Skeletal muscle cell (primary cell): ENCODE data around the gene ITGB1BP2.
"Not testable (repeated sequence)": the region's sequence is repeated elsewhere in the genome, so short reads cannot be mapped to it uniquely, and the experiment has no call there.

ENCODE experiments used
- DNase-seq: peaks from one replicate; pipeline ENCODE4 v3.0.0-alpha.2; 2010; ENCODE audit warnings: low read depth
- H3K4me3 ChIP-seq: 2 replicates; pipeline ENCODE4 v1.5.1; 2011; ENCODE audit warnings: low read depth, mild to moderate bottlenecking, control low read depth, low read length, moderate library complexity

The ITGB1BP2 gene

DNA sequence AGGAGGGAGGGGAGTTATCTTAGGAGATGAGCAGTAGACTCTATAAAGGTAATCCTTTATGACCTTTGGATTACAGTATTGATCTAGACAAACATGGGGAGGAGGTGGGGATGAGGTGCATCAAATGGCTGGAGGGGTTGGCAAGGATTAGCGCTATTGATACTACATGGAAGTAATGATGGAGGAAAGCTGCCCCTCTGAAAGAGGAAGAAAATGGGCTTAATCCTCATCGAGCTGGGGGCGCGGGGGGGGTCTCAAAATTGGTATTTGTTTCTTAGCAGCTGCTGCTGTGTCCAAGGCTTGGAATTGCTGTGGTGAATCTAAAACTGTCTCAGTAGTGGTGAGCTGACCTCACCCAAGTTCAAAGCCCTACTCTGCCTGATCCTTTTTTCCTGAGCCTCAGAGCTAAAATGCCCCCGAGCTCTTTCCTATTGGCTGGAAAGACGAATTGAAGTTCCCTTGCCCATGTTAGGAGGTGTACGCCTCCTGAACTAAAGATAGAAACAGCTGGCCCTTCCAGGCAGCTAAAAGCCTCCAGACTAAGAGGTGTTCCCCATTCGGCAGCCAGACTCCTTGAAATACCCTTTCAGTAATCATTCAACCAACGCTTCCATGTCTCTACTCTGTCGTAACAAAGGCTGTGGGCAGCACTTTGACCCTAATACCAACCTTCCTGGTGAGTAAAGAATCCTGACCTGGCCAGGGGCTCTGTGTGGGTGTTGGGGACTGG is at the start of gene ITGB1BP2:
Gene ITGB1BP2, plus strand, starts transcription at position 556 of the 730 bp plus-strand sequence. Its CDS starts 57 bp downstream, at position 613.
- H3K4me3 ChIP-seq, result no peak within 1 kb of the TSS
- no peak for DNase-seq

DNA sequence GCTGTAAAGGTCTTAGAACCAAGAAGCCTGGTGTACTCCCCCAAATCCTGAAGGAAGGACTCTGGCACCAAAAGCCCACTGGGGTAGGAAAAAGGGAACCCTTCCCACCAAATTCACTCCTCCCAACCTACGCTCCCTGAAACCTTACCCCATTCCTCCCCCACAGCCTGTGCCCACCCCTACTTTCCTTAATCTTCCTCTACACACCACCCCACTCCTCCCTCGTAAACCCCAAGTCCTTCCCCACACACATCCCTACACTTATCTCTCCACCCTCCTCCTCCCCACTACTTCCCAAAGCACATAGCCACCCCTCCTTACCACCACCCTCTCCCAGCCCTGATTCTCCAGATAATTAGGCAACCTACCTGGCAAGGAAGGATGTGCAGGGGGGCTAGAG is 49.3 kb upstream of the ITGB1BP2 start:
- peak overlapping the region; percentile 77 for H3K4me3 ChIP-seq
- DNase-seq, result no peak

DNA sequence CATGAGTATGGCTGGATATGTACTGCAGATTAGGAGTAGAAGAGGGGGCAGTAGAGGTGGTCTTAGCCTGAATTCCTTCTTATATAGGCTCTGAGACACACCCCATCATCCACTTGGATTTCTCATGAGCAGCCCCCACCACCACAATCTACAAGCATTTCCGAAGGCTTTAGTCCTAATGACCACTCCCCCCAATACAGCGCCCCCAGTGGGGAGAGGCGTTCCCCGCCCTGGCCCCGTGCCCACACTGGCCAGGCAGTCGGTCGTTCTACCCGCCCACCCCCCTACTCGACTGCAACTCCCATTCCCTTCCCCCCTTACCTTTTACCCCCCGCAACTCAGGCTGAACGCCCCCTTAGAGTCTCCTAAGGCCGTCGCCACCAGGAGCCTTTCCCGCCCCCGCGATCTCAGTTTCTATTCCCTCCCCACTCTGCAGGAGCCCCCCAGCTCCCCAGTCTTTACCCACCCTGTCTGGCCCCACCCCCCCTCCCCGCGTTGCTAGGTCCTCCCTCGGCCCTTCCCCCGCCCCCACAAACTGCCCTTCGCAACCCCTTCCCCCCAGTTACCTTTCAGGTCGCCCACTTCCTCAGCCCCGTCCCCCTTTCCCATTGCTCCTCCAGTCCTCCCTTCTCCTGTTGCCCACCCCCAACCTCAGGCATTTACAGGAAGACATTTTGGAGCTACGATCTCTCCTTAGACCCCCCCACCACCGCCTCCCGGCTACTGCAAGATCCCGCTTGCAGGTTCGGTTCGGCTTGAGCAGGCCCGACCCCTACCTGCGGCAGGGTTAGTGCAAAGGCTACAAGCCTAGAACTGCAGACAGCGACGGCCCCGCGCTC is 48.1 kb upstream of the ITGB1BP2 start:
- no peak for DNase-seq
- H3K4me3 ChIP-seq, result peak overlapping the region; percentile 77

DNA sequence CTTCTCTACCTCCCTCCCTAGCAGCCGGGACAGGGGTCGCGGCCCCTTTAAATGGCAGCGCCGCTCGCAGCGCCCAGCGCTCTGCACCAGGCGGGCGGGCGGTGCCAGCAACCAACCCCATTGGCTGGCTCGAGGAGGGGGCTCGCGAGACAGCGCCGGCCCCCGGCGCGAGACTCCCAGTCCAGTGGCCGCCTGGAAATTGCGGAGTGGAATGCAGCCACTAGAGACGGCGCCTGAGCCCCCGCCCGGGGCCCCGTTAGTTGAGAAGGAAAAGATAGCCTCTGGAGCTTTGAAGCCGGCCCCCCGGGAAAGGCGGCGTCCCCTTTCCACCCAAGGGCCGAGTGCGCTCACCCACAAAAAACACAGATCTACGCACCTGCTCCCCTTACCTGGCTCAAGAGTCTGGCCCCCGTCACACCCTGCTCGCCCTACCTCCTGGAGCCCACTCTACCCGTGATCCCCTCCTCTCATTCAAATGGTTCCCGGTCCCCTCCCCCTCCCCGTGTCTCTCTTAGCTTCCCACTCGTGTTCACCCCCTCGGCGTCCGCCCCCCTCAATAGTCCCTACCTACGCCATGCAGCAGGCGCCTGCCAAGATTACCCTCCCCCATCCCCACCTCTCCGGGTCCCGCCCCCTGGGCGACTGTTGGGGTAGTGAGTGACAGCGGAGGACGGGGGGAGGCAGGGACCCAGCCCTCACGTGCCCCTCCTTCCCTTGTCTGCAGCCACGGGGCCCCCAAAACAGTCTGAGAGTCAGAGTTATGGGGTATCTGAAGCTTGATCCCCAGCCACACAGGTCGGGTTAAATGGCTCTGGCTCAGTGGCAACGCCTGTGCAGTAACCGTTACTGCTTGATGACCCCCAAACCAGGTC is 47.2 kb upstream of the ITGB1BP2 start, which contains the start of gene ZMYM3:
Gene ZMYM3, minus strand, starts transcription at position 49 of the 872 bp plus-strand sequence. CDS start 885 bp downstream, outside the sequence.
- DNase-seq, result peak; percentile 43
- peak within 1 kb of the TSS; percentile 77 for H3K4me3 ChIP-seq

DNA sequence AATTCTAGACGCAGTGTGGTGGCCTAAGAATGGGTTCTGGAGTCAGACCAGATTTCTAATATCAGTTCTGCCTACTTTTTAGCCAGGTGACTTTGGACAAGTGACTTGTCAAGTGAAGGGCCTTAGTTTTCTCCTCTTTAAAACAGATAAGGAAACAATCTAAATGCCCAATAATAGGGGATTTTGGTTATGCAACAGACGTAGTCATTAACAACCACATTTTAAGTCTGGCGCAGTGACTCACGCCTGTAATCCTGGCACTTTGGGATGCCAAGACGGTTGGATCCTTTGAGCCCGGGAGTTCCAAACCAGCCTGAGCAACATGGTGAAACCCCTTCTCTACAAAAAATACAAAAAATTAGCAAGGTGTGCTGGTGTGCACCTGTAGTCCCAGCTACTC is 45.5 kb upstream of the ITGB1BP2 start:
- DNase-seq, result no peak
- no peak overlapping the region for H3K4me3 ChIP-seq

DNA sequence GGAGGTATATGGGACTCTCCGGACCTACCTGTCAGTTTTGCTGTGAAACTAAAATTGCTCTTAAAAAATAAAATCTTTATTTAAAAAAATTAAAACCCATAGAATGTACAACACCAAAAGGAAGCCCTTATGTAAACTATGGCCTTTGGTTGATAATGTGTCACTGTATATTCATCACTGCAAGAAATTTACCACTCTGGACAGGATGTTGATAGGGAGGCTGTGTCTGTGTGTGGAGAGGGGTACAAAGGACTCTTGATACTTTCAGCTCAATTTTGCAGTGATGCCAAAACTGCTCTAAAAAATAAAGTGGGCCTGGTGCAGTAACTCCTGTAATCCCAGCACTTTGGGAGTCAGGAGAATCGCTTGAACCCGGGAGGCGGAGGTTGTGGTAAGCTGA is 44.7 kb upstream of the ITGB1BP2 start:
- no peak overlapping the region for H3K4me3 ChIP-seq
- DNase-seq, result no peak

DNA sequence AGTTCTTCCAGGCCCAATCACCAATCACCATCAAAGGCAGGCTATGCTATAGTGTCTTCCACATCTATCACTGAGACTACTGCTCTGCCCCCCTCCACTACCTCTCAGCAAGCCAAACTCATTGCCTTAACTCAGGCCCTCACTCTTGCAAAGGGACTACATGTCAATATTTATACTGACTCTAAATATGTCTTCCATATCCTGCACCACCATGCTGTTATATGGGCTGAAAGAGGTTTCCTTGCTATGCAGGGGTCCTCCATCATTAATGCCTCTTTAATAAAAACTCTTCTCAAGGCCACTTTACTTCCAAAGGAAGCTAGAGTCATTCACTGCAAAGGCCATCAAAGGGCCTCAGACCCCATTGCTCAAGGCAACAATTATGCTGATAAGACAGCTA is 32.9 kb upstream of the ITGB1BP2 start:
- not testable (repeated sequence) for H3K4me3 ChIP-seq, DNase-seq

DNA sequence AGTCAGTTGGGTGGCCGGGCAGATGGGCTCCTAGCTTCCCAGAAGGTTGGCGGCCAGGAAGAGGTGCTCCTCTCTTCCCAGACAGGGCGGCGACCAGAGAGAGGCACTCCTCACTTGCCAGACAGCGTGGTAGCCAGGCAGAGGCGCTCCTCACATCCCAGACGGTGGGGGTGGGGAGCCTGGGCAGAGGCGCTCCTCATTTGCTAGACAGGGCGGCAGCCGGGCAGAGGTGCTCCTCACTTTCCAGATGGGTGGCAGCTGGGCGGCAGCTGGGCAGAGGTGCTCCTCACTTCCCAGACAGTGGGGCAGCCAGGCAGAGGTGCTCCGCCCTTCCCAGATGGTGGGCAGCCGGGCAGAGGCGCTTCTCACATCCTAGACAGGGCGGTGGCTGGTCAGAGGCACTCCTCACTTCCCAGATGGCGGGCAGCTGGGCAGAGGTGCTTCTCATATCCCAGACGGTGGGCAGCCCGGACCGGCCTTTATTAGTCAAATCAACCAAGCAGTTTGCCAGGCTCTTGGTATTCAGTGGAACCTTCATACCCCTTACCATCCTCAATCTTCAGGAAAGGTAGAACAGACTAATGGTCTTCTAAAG is 31.7 kb upstream of the ITGB1BP2 start:
- no peak for DNase-seq
- H3K4me3 ChIP-seq, result no peak overlapping the region

DNA sequence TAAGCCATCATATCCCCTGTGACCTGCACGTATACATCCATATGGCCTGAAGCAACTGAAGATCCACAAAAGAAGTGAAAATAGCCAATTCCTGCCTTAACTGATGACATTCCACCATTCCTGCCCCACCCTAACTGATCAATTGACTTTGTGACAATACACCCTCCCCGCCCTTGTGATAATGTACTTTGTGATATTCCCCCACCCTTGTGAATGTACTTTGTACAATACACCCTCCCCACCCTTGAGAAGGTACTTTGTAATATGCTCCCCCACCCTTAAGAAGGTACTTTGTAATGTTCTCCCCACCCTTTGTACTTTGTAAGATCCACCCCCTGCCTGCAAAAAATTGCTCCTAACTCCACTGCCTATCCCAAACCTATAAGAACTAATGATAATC is 29.2 kb upstream of the ITGB1BP2 start:
- H3K4me3 ChIP-seq, DNase-seq: not testable (repeated sequence)

DNA sequence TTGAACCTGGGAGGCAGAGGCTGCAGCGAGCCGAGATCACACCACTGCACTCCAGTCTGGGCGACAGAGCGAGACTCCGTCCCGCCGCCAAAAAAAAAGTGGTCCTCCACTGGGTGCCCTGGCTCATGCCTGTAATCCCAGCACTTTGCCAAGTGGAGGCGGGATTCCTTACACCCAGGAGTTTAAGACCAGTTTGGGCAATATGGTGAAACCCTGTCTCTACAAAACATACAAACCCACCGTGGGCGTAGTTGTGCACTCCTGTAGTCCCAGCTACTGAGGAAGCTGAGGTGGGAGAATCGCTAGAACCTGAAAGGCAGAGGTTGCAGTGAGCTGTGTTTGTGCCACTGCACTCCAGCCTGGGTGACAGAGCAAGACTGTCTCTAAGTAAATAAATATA is 20.2 kb upstream of the ITGB1BP2 start:
- H3K4me3 ChIP-seq, DNase-seq: not testable (repeated sequence)

DNA sequence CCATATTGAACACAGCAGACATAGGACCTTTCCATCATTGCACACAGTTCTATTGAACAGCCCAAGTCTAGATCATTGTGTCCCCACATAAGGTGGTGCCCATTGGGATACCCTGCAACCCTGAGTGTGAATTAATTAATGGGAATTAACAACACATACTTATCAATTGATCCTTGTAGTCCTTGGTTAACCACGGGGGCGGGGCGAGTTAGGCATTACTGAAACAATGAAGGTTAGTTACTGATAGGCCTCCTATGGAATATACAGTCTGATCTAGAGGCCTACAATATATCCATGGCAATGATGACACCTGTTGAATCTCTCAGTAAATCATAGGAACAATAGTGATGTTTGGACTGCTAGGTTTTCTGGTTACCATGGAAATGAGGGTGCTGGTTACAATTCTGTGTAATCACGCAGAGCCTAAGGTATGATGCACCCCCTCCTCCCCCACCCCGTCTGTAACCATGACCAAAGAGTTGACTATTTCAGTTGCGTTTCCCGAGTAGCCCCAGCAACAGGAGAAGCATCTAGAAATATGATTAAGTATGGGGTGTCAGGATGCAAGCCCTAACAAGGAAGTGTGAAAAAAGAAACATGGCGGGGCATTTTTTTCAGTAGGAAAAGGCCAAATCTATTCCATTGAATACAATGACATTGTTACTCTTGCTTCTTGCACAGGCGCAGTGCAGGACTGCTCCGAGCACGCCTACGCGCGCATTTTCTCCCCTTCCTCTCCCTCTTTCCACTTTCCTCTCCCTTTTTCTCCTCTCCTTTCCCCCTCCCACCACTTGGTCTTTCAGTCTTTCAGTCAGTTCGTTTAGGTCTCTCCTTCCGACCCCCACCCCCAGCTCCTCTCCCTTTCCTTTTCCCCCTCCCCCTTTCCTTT is 18.8 kb upstream of the ITGB1BP2 start:
- DNase-seq, result no peak
- peak overlapping the region; percentile 44 for H3K4me3 ChIP-seq

DNA sequence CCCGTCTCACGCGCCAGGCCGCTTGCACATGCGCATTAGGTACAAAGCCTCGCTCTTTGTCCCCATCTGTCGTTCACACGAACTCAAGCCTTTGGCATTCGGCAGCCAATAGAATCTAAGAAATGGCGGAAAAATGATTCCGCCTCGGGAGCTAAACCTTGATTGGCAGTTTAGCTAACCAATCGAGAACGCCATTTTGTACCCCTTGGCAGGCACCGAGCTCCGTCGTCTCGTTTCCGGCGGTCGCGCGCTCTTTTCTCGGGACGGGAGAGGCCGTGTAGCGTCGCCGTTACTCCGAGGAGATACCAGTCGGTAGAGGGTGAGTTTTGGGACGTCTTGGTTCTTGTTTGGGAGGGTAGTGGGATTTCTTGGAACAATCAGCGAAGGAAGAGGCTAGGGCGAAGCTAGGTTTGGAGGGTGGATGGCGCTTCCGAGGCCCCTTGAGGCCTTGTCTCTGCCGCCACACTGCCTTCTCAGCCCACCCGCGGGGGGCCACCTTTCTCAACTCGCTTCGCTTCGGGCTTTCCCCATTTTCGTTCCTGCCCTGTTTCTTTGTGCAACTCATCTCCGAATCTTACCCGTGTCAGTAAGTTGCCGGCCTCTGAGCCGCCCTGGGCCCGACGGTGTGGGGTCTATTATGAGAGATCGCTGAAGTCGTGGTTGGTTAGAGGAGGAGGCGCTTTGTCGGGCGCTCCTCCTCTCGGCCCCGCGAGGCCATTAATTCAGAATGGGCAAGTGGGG is 18.0 kb upstream of the ITGB1BP2 start, which contains the start of gene NONO:
Gene NONO, plus strand, starts transcription at position 233 of the 741 bp plus-strand sequence. CDS start 7,003 bp downstream, outside the sequence.
- peak within 1 kb of the TSS; percentile 67 for H3K4me3 ChIP-seq
- DNase-seq, result peak; percentile 95

DNA sequence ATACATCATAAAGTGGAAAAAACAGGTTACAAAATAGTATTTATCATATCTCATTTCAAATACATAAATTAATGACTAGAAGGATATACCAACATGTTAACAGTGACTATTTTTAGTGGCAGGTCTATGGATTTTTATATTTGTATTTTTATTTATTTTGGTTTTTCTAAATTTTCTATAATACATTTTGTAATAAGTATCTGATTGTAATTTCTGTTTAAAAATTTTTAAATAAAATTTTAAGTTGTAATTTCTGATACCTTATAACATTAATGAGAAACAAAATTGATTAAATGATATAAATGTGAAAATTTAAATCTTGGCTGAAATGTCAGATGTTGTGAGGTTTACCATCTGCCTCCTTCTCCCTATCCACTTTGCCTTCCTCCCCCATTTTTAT is 15.6 kb upstream of the ITGB1BP2 start:
- H3K4me3 ChIP-seq, result peak overlapping the region; percentile 67
- DNase-seq, result no peak

DNA sequence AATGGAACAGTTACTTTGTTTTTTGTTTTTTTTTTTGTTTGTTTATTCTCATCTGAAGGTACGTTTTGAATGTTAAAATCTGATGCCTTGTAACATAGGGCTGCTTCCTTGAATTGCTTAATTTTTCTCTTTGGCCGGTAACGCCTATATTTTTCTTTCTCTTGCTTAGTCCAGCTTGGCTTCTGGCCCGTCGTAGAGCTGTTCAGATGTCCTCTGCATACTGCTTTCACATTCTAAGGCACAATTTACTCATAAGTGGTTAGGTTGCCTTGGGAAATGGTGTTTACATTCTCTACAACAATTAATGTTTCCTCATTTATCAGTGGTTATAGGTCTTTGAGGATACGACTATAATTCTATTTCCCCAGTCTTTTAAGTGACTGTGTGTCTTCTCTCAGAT is 10.2 kb upstream of the ITGB1BP2 start:
- DNase-seq, result no peak

DNA sequence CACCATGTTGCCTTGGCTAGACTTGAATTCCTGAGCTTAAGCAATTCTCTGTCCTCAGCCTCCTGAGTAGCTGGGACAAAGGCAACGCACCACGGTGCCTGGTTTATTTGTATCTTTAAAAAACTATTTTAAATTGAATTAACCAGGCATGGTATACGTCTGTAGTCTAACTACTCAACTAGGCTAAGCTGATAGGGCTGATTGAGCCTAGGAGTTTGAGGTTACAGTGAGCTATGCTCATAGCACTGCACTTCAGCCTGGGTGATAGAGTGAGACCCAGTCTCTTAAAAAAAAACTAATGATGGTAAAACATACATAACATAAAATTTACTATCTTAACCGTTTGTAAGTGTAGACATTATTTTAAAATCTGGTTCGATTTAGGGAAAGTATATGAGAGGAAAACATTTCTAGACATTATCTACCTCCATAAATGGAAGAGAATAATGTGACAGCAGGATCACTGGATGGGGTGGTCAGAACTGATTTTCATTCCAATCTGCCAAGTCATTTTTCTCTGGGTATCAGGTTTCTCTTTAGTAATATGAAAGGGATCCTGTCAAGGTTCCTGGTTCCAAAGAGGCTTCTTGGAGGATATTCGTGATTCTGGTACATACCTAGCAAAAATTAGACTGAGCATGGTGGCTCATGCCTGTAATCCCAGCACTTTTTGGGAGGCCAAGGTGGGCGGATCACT is 8.7 kb upstream of the ITGB1BP2 start:
- H3K4me3 ChIP-seq, result no peak overlapping the region
- no peak for DNase-seq

More for the DNA sequence above, 10.2 kb upstream of the ITGB1BP2 start:
- no peak overlapping the region for H3K4me3 ChIP-seq

DNA sequence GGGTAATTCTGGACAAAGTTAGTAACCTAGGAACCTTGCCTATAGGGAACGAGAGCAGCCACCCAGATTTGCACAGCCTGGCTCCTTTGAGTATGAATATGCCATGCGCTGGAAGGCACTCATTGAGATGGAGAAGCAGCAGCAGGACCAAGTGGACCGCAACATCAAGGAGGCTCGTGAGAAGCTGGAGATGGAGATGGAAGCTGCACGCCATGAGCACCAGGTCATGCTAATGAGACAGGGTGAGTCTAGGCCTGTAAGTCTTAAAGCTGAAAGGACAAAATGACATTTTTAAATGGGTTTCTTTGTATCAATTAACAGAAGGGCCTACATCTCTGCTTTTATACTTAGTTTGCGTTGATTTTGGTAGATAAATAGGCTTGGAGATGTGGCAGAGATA is 4.7 kb upstream of the ITGB1BP2 start:
- DNase-seq, result no peak

DNA sequence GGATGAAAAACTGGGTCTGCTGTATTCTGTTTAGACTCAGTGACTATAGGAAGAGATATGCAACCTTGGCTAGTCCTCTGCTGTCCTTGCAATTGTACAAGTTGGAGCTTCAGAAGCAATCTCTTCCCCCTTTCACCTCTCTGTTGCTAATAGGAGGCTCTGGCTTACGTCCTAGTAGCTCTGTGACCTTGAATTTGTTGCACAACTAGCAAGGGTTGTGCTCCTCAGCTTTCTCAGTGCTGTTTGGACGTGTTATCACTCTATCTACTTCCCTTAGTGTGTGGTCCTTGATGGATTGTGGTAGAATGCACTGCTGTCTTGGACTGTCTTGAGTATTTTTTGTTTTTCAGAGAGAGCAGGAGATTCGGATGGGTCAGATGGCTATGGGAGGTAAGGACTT is 3.4 kb upstream of the ITGB1BP2 start:
- no peak overlapping the region for H3K4me3 ChIP-seq
- DNase-seq, result no peak

More for the DNA sequence above, 4.7 kb upstream of the ITGB1BP2 start:
- no peak overlapping the region for H3K4me3 ChIP-seq
